Endothelial cell of umbilical vein (primary cell): ENCODE measurements around the gene CUEDC1. TPM values are rescaled to one million over a fixed set of nuclear protein-coding genes. Genes with fewer than 3 reads are reported as not detected.

ENCODE experiments used
- BruUV-seq: library from RNA; stranded (reverse); fragments of 400-500 nt; replicated peaks from 2 replicates; lab custom pipeline; 2021; lab: Mats Ljungman, UMichigan
- CTCF ChIA-PET: fragments of 300-600, 350-600 bp; sonication (Branson Sonifier 250); formaldehyde crosslinking; loops from one replicate; lab custom pipeline; 2021; ENCODE audit warnings: antibody characterized with exemption, inconsistent platforms; lab: Charles Lee
- POLR2A ChIA-PET: fragments of 300-600, 350-600 bp; sonication (Branson Sonifier 250); formaldehyde crosslinking; loops from one replicate; lab custom pipeline; 2021; ENCODE audit warnings: antibody characterized with exemption, inconsistent platforms; lab: Charles Lee
- DNase-seq: peaks from one replicate; pipeline ENCODE4 v3.0.0-alpha.2; 2011; ENCODE audit warnings: low read depth, low spot score
- FAIRE-seq: peaks from 2 replicates; lab custom pipeline; 2011; peaks lifted over from hg19 to GRCh38; lab: Jason Lieb, UNC
- H2AFZ ChIP-seq: 2 replicates; pipeline ENCODE4 v1.6.0; 2012; ENCODE audit warnings: low read depth, low read length, control low read depth, inconsistent platforms
- H3K27ac ChIP-seq: 2 replicates; pipeline ENCODE4 v1.5.1; 2011; ENCODE audit warnings: low read depth, mild to moderate bottlenecking, control low read depth, low read length, moderate library complexity; ENCODE audit not compliant: insufficient read depth
- H3K27me3 ChIP-seq, 2 experiments: 2 replicates each; pipeline versions ENCODE4 v1.6.0 to v1.6.1; 2011; ENCODE audit warnings: low read length in 2 of 2, mixed read lengths in 1 of 2; ENCODE audit not compliant: control insufficient read depth in 2 of 2, insufficient read depth in 2 of 2
- H3K36me3 ChIP-seq, 2 experiments: 2 replicates in 1 of 2; 3 replicates in 1 of 2; pipeline ENCODE4 v1.5.1; 2011; ENCODE audit warnings: low read length in 2 of 2, mild to moderate bottlenecking in 1 of 2, moderate library complexity in 1 of 2; ENCODE audit not compliant: control insufficient read depth in 2 of 2, insufficient read depth in 2 of 2; ENCODE audit errors: extremely low read depth in 1 of 2
- H3K4me1 ChIP-seq: 3 replicates; pipeline ENCODE4 v1.5.1; 2011; ENCODE audit warnings: mild to moderate bottlenecking, low read length; ENCODE audit not compliant: control insufficient read depth, insufficient read depth; ENCODE audit errors: extremely low read depth
- H3K4me2 ChIP-seq: 2 replicates; pipeline ENCODE4 v1.6.1; 2011; ENCODE audit warnings: low read length, control low read depth, mixed read lengths; ENCODE audit not compliant: insufficient read depth
- H3K4me3 ChIP-seq, 3 experiments: fragments of 200-600 bp in 1 of 3; sonication (generic), shearing (Covaris generic) in 1 of 3; replicated peaks in 1 of 3; 2 replicates each; pipeline ENCODE4 v1.5.1; 2011 to 2016; ENCODE audit warnings: control low read depth in 3 of 3, low read length in 3 of 3, mild to moderate bottlenecking in 2 of 3, inconsistent platforms in 1 of 3, low read depth in 1 of 3, moderate library complexity in 1 of 3; ENCODE audit not compliant: insufficient read depth in 1 of 3
- H3K79me2 ChIP-seq: 2 replicates; pipeline ENCODE4 v1.6.0; 2012; ENCODE audit warnings: low read length, inconsistent platforms; ENCODE audit not compliant: control insufficient read depth, insufficient read depth
- H3K9ac ChIP-seq: replicated peaks from 2 replicates; pipeline ENCODE3; 2011; ENCODE audit warnings: low read length, control low read depth; ENCODE audit not compliant: insufficient read depth; ENCODE audit errors: extremely low read depth
- H3K9me1 ChIP-seq: replicated peaks from 3 replicates; pipeline ENCODE4 v1.6.0; 2011; ENCODE audit warnings: mild to moderate bottlenecking, low read length; ENCODE audit not compliant: control insufficient read depth, insufficient read depth; ENCODE audit errors: extremely low read depth
- H3K9me3 ChIP-seq: replicated peaks from 2 replicates; pipeline ENCODE4 v1.5.1; 2012; ENCODE audit warnings: low read length, inconsistent platforms; ENCODE audit not compliant: control insufficient read depth, insufficient read depth
- H4K20me1 ChIP-seq: replicated peaks from 2 replicates; pipeline ENCODE3; 2011; ENCODE audit warnings: mild to moderate bottlenecking, low read length; ENCODE audit not compliant: control insufficient read depth, insufficient read depth; ENCODE audit errors: extremely low read depth
- CTCF ChIP-seq, 2 donors: IDR thresholded peaks; 1 replicate in 1 of 2; 2 replicates in 1 of 2; pipeline ENCODE4 v1.5.1; 2011; ENCODE audit warnings: low read length in 2 of 2, mild to moderate bottlenecking in 2 of 2, moderate library complexity in 2 of 2, control low read depth in 1 of 2, inconsistent platforms in 1 of 2, low read depth in 1 of 2; ENCODE audit not compliant: insufficient read depth in 1 of 2; ENCODE audit errors: extremely low read depth in 1 of 2
- EZH2 ChIP-seq: IDR thresholded peaks from 2 replicates; pipeline ENCODE4 v1.6.1; 2012; ENCODE audit warnings: borderline replicate concordance, low read depth, mild to moderate bottlenecking, moderate library complexity, low read length, inconsistent platforms; ENCODE audit not compliant: severe bottlenecking
- FOS ChIP-seq: IDR thresholded peaks from 2 replicates; pipeline ENCODE4 v1.6.1; 2011; ENCODE audit warnings: mild to moderate bottlenecking, low read length, moderate library complexity, borderline replicate concordance; ENCODE audit not compliant: insufficient read depth
- GATA2 ChIP-seq: IDR thresholded peaks from 2 replicates; pipeline ENCODE4 v1.7.0; 2011; ENCODE audit warnings: low read depth, mild to moderate bottlenecking, moderate library complexity, mixed read lengths, low read length; ENCODE audit not compliant: insufficient read length, insufficient read depth
- JUN ChIP-seq: IDR thresholded peaks from 2 replicates; pipeline ENCODE4 v1.6.1; 2011; ENCODE audit warnings: borderline replicate concordance, low read depth; ENCODE audit not compliant: insufficient read length, insufficient read depth
- MYC ChIP-seq: IDR thresholded peaks from one replicate; pipeline ENCODE4 v1.6.1; 2011; ENCODE audit warnings: mild to moderate bottlenecking, low read depth, low read length
- POLR2A ChIP-seq: IDR thresholded peaks from 2 replicates; pipeline ENCODE4 v1.6.1; 2012; ENCODE audit warnings: low read depth, mild to moderate bottlenecking, control low read depth, low read length
- POLR2AphosphoS5 ChIP-seq: IDR thresholded peaks from 2 replicates; pipeline ENCODE4 v1.6.1; 2012; ENCODE audit warnings: low read depth, mild to moderate bottlenecking, control low read depth, low read length, moderate library complexity; ENCODE audit not compliant: insufficient read depth
- dilution Hi-C: fragments of 300-500 bp; cut with MboI; formaldehyde crosslinking; loops from one replicate; pipeline ENCODE4 v1.15.0; 2019; ENCODE audit warnings: low sequenced_read_pairs; ENCODE audit not compliant: extremely low pct_ligation_motif_present
- intact Hi-C: fragments of 100-400 bp; cut with micrococcal nuclease; formaldehyde crosslinking; loops from one replicate; pipeline ENCODE4 v1.10.0; 2022
- polyA plus RNA-seq, 4 experiments: library from polyadenylated mRNA; depleted of rRNA in 3 of 4; stranded (reverse) in 3 of 4; unstranded in 1 of 4; fragments of >200 nt; gene quantifications; 2 replicates each; pipeline versions ENCODE4 v1.2.1 to v1.2.3, GENCODE V29; 2011 to 2012; ENCODE audit warnings: missing spikeins in 1 of 4
- total RNA-seq: library from RNA; stranded (reverse); gene quantifications from 2 replicates; pipeline ENCODE4 v1.2.3, GENCODE V29; 2021
- TF ChIP-seq, protein P1 (sequence below): IDR thresholded peaks from 2 replicates; pipeline ENCODE4 v1.6.1; 2011; ENCODE audit not compliant: insufficient read depth, insufficient read length

CUEDC1 gene
- total and polyA plus RNA-seq, 2 donors (not counting 3 experiments of a cell fraction or from before 2014, with no cell fraction given) = 15.8 to 27.7 TPM

DNA sequence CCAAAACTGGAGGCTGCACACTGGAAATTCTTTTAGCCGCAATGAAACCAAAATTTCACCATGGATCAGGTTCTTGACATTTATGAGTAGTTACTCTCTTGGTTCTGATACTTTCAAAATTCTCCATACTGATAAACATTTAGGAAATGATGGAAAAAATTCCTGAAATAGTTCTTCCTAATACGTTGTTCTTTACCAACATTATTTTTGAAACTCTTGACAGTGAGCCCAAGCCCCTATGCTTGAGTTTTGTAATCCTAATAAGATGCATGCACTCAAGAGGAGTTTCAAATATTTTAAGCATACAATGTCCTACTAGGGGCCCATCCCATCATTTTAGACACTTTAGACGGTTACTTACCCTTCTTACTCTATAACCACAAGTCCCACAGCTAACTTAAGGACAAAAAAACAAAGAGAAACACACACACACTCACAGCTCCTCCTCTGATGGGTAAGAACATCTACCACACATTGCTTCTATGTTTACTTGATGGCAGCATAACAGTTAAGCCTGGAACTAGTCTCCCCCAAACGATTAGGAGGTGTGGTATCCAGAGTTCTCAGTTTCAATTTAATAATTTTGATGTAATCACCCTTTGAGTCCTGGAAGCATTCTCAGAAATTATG, 29.2 kb upstream of the CUEDC1 start:
- no peak for DNase-seq
- no peak overlapping the region for H2AFZ ChIP-seq
- no TSS peak for BruUV-seq
- H3K9ac ChIP-seq = no peak overlapping the region
- peaks cover 5 to 14% of the 10 kb centered on the region in 2 experiments for H3K36me3 ChIP-seq
- intact Hi-C loops = loop anchor here (2.0 kb wide), 1 partner anchor 14 kb away; no protein-coding TSS in a partner anchor
- no peaks in the 10 kb centered on the region for H3K9me1 ChIP-seq
- CTCF ChIA-PET = interaction anchor here (1.9 to 3.2 kb wide), 6 partner anchors 11 to 125 kb away, joined by 6 to 46 read pairs (median 18); no protein-coding TSS in a partner anchor
- H3K4me3 ChIP-seq = no peak overlapping the region
- H3K4me2 ChIP-seq = peak overlapping the region; percentile 97
- FAIRE-seq = no peak
- H3K9me3 ChIP-seq = no peaks in the 10 kb centered on the region
- no peak overlapping the region for H3K27ac ChIP-seq
- H4K20me1 ChIP-seq = no peaks in the 10 kb centered on the region
- POLR2A ChIA-PET = interaction anchor here (1.2 kb wide), 1 partner anchor 28 kb away, joined by 3 read pairs; no protein-coding TSS in a partner anchor
- H3K4me1 ChIP-seq = peaks cover 31% of the 10 kb centered on the region
- no peaks in the 10 kb centered on the region for H3K27me3 ChIP-seq
- TF ChIP-seq FOS (no peak), GATA2 (no peak), MYC (no peak), POLR2AphosphoS5 (no peak), JUN (no peak), POLR2A (no peak), EZH2 (no peak), CTCF (IDR thresholded peaks at IDR 0.05; ENCODE audit: extremely low read depth in 1 of 2, insufficient read depth in 1 of 2, low read depth in 1 of 2, low read length in 2 of 2) (no peak)
- TF ChIP-seq, protein P1, sequence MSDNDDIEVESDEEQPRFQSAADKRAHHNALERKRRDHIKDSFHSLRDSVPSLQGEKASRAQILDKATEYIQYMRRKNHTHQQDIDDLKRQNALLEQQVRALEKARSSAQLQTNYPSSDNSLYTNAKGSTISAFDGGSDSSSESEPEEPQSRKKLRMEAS = no peak
- dilution Hi-C loops = loop anchor here (25.0 kb wide), 1 partner anchor 122 kb away; the partner anchor contains the start of gene MRPS23
- peaks cover 69% of the 10 kb centered on the region for H3K79me2 ChIP-seq
